H1 (cell line): Measurements from ENCODE around the gene GABPB2. TPM values are rescaled to one million over a fixed set of nuclear protein-coding genes. Genes with fewer than 3 reads are reported as not detected.

Experiments
- CHD7 ChIP-seq: fragments of 300-600 bp; sonication (generic); IDR thresholded peaks from 2 replicates; pipeline ENCODE4 v1.7.1; 2012; ENCODE audit warnings: low read length, moderate library complexity, mild to moderate bottlenecking, inconsistent platforms; ENCODE audit not compliant: insufficient replicate concordance
- CTCF ChIP-seq, 3 experiments: IDR thresholded peaks; 1 replicate in 2 of 3; 2 replicates in 1 of 3; pipeline versions ENCODE4 v1.5.1 to v1.6.1; 2011; ENCODE audit warnings: low read length in 3 of 3, mild to moderate bottlenecking in 3 of 3, inconsistent platforms in 2 of 3, low read depth in 1 of 3, moderate library complexity in 1 of 3; ENCODE audit not compliant: insufficient read depth in 1 of 3; ENCODE audit errors: control extremely low read depth in 1 of 3
- HDAC6 ChIP-seq: IDR thresholded peaks from one replicate; pipeline ENCODE4 v1.7.1; 2012; ENCODE audit warnings: low read depth, mild to moderate bottlenecking, inconsistent platforms, low read length, moderate library complexity
- SIN3A ChIP-seq, 2 experiments: IDR thresholded peaks in 1 of 2; conservative IDR thresholded peaks in 1 of 2; 2 replicates each; pipeline ENCODE4 v1.6.1; 2011 to 2012; ENCODE audit warnings: low read length in 2 of 2, improper control_type of control experiment in 1 of 2, low read depth in 1 of 2, mild to moderate bottlenecking in 1 of 2
- SIRT6 ChIP-seq: IDR thresholded peaks from one replicate; pipeline ENCODE4 v1.7.1; 2012; ENCODE audit warnings: low read length, inconsistent platforms
- SP4 ChIP-seq: IDR thresholded peaks from 2 replicates; pipeline ENCODE4 v1.6.1; 2012; ENCODE audit warnings: low read length, inconsistent platforms
- polyA plus RNA-seq, 7 experiments: library from polyadenylated mRNA; depleted of rRNA in 3 of 7; stranded (reverse) in 5 of 7; unstranded in 2 of 7; fragments of >200 nt in 5 of 7; fragments of 200-250 nt in 2 of 7; gene quantifications; 1 replicate in 5 of 7; 2 replicates in 1 of 7; 4 replicates in 1 of 7; pipeline versions ENCODE4 v1.2.1 to v1.2.3, GENCODE V29; 2011 to 2013; ENCODE audit warnings: missing spikeins in 2 of 7, mixed read lengths in 2 of 7
- total RNA-seq: library from RNA; stranded (reverse); fragmentation: NEBNext Ultra II Directional; extraction: Animal tissue kit (Norgen Biotek cat#: 25700); gene quantifications from 2 replicates; pipeline ENCODE4 v1.2.1, GENCODE V29; 2021

Gene GABPB2
- total and polyA plus RNA-seq, 2 of the 8 experiments (the other 6 are each of a cell fraction or from before 2014, with no cell fraction given), result 1.8 to 2.4 TPM

- TF ChIP-seq CHD7 (no peak), SIRT6 (no peak), SP4 (no peak), HDAC6 (no peak), SIN3A (conservative IDR thresholded peaks at IDR 0.05 in 1 of 2, IDR thresholded peaks at IDR 0.05 in 1 of 2; ENCODE audit: low read depth in 1 of 2, low read length in 2 of 2) (peak in 1 of 2 experiments; percentile 92; a peak in 2 of 4 replicates), CTCF (IDR thresholded peaks at IDR 0.05; ENCODE audit: control extremely low read depth in 1 of 3, insufficient read depth in 1 of 3, low read depth in 1 of 3, low read length in 3 of 3) (peak; percentile 75 to 82 (median 80))
Observed at GRCh38 chr1:151059109-151060006, 11.2 kb upstream of the GABPB2 start, which contains the start of gene CDC42SE1 (continued).
